ENCODE results near the gene FGGY. TPM values are rescaled to one million over a fixed set of nuclear protein-coding genes. Genes with fewer than 3 reads are reported as not detected.

Gene FGGY
- total and polyA plus RNA-seq, 2 donors (not counting 1 experiment from before 2014, with no cell fraction given) = 6.1 to 38.5 TPM

DNA sequence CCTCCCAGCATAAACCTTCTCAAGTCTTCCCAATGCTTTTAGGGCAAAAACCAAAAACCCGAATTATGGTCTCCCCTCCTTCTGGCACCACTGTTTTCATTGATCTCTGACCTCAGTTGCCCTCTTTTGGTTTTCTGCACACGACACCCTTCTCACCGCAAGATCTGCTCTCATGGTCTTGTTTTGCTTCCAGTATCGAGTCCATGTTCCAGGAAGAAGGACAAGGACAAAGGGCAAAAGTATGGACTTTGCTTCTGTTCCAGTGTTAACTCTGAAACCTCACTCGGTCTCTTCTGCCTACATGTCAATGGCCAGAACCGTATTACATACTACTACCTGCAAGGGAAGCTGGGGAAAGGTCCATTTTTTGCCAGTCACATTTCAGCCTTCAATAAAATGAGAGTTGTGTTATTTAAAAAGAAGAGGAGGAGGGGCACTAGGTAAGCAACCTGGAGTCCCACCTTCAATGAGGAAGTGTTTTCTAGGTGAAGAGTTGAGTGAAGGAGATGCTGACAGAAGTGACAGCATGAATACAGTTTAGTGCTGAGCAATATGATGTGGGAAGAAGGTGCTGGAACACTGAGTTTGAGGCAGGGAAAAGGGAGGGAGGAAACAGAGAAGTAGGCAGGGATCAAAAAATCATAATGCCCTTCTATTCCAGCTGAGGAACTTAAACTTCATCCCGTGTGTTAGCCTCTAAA, 183.4 kb downstream of the FGGY start:
- H3K4me2 ChIP-seq (replicated peaks; ENCODE audit: low read depth, low read length, poor library complexity, severe bottlenecking) = no peak overlapping the region
- ATAC-seq (ENCODE audit: low read depth) (no peak), DNase-seq (no peak)
- no peaks in the 10 kb centered on the region for H3K9me3 ChIP-seq (ENCODE audit: control extremely low read depth in 1 of 3, control insufficient read depth in 2 of 3, insufficient read depth in 1 of 3, low read length in 2 of 3)
- Mint-ChIP-seq H3K27ac (no peak overlapping the region), H3K9me3 (ENCODE audit: insufficient read depth) (no peaks in the 10 kb centered on the region), H3K27me3 (no peaks in the 10 kb centered on the region), H3K4me3 (no peak overlapping the region), H3K4me1 (peaks cover 27% of the 10 kb centered on the region)
- H2AFZ ChIP-seq (ENCODE audit: insufficient read depth, low read depth, low read length, poor library complexity, severe bottlenecking) = no peak overlapping the region
- no peaks in the 10 kb centered on the region for H3K79me2 ChIP-seq (ENCODE audit: control insufficient read depth, insufficient read depth, low read length)
- 96% methylated on average over 4 of the region's 7 CpGs for WGBS (ENCODE audit: insufficient coverage)
- CTCF ChIA-PET = no interaction called here
- intact Hi-C loops (cut with micrococcal nuclease) = no loop called here
- H3K4me1 ChIP-seq (ENCODE audit: control insufficient read depth in 2 of 2, insufficient read depth in 2 of 2, low read length in 2 of 2) = peaks cover 18% of the 10 kb centered on the region in 2 donors
- H3K27me3 ChIP-seq (replicated peaks in 1 of 4; ENCODE audit: control extremely low read depth in 1 of 4, control insufficient read depth in 3 of 4, insufficient read depth in 4 of 4, low read length in 3 of 4) = no peaks in the 10 kb centered on the region
- H3K4me3 ChIP-seq (ENCODE audit: control extremely low read depth in 1 of 5, extremely low read depth in 1 of 5, insufficient read depth in 1 of 5, low read depth in 2 of 5, low read length in 4 of 5) = no peak overlapping the region
- H4K20me1 ChIP-seq (ENCODE audit: control insufficient read depth, insufficient read depth, low read length, poor library complexity, severe bottlenecking) = no peaks in the 10 kb centered on the region
- TF ChIP-seq EZH2 (IDR thresholded peaks at IDR 0.05; ENCODE audit: borderline replicate concordance, insufficient read depth, low read depth, low read length, poor library complexity, severe bottlenecking) = no peak
- no peak for TF ChIP-seq CTCF (IDR thresholded peaks at IDR 0.05)
- H3K9ac ChIP-seq (ENCODE audit: low read length) = no peak overlapping the region
- no peaks in the 10 kb centered on the region for H3K36me3 ChIP-seq (replicated peaks in 1 of 2; ENCODE audit: control extremely low read depth in 1 of 2, control insufficient read depth in 1 of 2, extremely low read depth in 1 of 2, insufficient read depth in 2 of 2, low read length in 1 of 2)
- POLR2A ChIA-PET = no interaction called here
- no peak overlapping the region for H3K27ac ChIP-seq (ENCODE audit: low read length in 2 of 2)

- ATAC-seq (ENCODE audit: low read depth) (no peak), DNase-seq (no peak)
- no peak overlapping the region for H3K27ac ChIP-seq (ENCODE audit: low read length in 2 of 2)
- H3K9ac ChIP-seq (ENCODE audit: low read length) = no peak overlapping the region
- H3K4me1 Mint-ChIP-seq = peaks cover 27% of the 10 kb centered on the region
- peaks cover 18% of the 10 kb centered on the region in 2 donors for H3K4me1 ChIP-seq (ENCODE audit: control insufficient read depth in 2 of 2, insufficient read depth in 2 of 2, low read length in 2 of 2)
- ChIA-PET POLR2A (no interaction called here), CTCF (no interaction called here)
- no peaks in the 10 kb centered on the region for H3K79me2 ChIP-seq (ENCODE audit: control insufficient read depth, insufficient read depth, low read length)
- no peak overlapping the region for H2AFZ ChIP-seq (ENCODE audit: insufficient read depth, low read depth, low read length, poor library complexity, severe bottlenecking)
- H3K4me2 ChIP-seq (replicated peaks; ENCODE audit: low read depth, low read length, poor library complexity, severe bottlenecking) = no peak overlapping the region
- H4K20me1 ChIP-seq (ENCODE audit: control insufficient read depth, insufficient read depth, low read length, poor library complexity, severe bottlenecking) = no peaks in the 10 kb centered on the region
- TF ChIP-seq EZH2 (IDR thresholded peaks at IDR 0.05; ENCODE audit: borderline replicate concordance, insufficient read depth, low read depth, low read length, poor library complexity, severe bottlenecking) (no peak), CTCF (IDR thresholded peaks at IDR 0.05) (no peak)
- H3K27ac Mint-ChIP-seq = no peak overlapping the region
- H3K4me3 Mint-ChIP-seq = no peak overlapping the region
- H3K27me3 ChIP-seq (replicated peaks in 1 of 4; ENCODE audit: control extremely low read depth in 1 of 4, control insufficient read depth in 3 of 4, insufficient read depth in 4 of 4, low read length in 3 of 4) = no peaks in the 10 kb centered on the region
- intact Hi-C loops (cut with micrococcal nuclease) = no loop called here
- no peak overlapping the region for H3K4me3 ChIP-seq (ENCODE audit: control extremely low read depth in 1 of 5, extremely low read depth in 1 of 5, insufficient read depth in 1 of 5, low read depth in 2 of 5, low read length in 4 of 5)
- no peaks in the 10 kb centered on the region for H3K36me3 ChIP-seq (replicated peaks in 1 of 2; ENCODE audit: control extremely low read depth in 1 of 2, control insufficient read depth in 1 of 2, extremely low read depth in 1 of 2, insufficient read depth in 2 of 2, low read length in 1 of 2)
- H3K9me3 ChIP-seq (ENCODE audit: control extremely low read depth in 1 of 3, control insufficient read depth in 2 of 3, insufficient read depth in 1 of 3, low read length in 2 of 3) = no peaks in the 10 kb centered on the region
- no peaks in the 10 kb centered on the region for H3K27me3 Mint-ChIP-seq
- H3K9me3 Mint-ChIP-seq (ENCODE audit: insufficient read depth) = no peaks in the 10 kb centered on the region
- WGBS (ENCODE audit: insufficient coverage) = 100% methylated on average over 1 of the region's 3 CpGs
Measured at GRCh38 chr1:59481881-59482505, 185.1 kb downstream of the FGGY start.
